Stimulated activated CD4-positive, alpha-beta T cell treated with anti-CD3 and anti-CD28 coated beads, Interleukin-15, amount 100 ng/mL, for 48 hours (primary cell): ENCODE data around the gene OSBPL5.
A peak's percentile ranks its signal among the peaks of the same experiment; 100 is the strongest.

Experiments used
- DNase-seq, 2 donors: peaks; one replicate each; pipeline ENCODE4 v3.0.0-alpha.2; 2020; ENCODE audit warnings: low read depth in 2 of 2

Gene OSBPL5

GRCh38 chr11:3165152-3165705 is at the start of gene OSBPL5:
Gene OSBPL5, minus strand, starts transcription at chr11:3165310. Its CDS starts 36,162 bp downstream, at chr11:3129148.
- peak in 1 of 2 donors; percentile 45 for DNase-seq

- no peak for DNase-seq
Measured at GRCh38 chr11:3214420-3214699, 49.2 kb upstream of the OSBPL5 start.

- no peak for DNase-seq
Measured at GRCh38 chr11:3213659-3214419, 48.7 kb upstream of the OSBPL5 start.

- no peak for DNase-seq
Measured at GRCh38 chr11:3208272-3208671, 43.2 kb upstream of the OSBPL5 start.

- no peak for DNase-seq
Measured at GRCh38 chr11:3207526-3208189, 42.5 kb upstream of the OSBPL5 start.

GRCh38 chr11:3206922-3207204 is 41.8 kb upstream of the OSBPL5 start:
- DNase-seq, result no peak

GRCh38 chr11:3206156-3206921 is 41.2 kb upstream of the OSBPL5 start:
- DNase-seq, result no peak

- no peak for DNase-seq
Measured at GRCh38 chr11:3205261-3206155, 40.4 kb upstream of the OSBPL5 start.

GRCh38 chr11:3204141-3205015 is 39.3 kb upstream of the OSBPL5 start:
- DNase-seq, result no peak

GRCh38 chr11:3203221-3204043 is 38.3 kb upstream of the OSBPL5 start:
- DNase-seq, result no peak

- no peak for DNase-seq
Measured at GRCh38 chr11:3202759-3203158, 37.6 kb upstream of the OSBPL5 start.

- DNase-seq, result no peak
Measured at GRCh38 chr11:3202305-3202704, 37.2 kb upstream of the OSBPL5 start.

GRCh38 chr11:3201677-3202181 is 36.6 kb upstream of the OSBPL5 start:
- no peak for DNase-seq

- DNase-seq, result no peak
Measured at GRCh38 chr11:3201112-3201581, 36.0 kb upstream of the OSBPL5 start.

- DNase-seq, result no peak
Measured at GRCh38 chr11:3200388-3201111, 35.4 kb upstream of the OSBPL5 start.

GRCh38 chr11:3199537-3200295 is 34.6 kb upstream of the OSBPL5 start:
- no peak for DNase-seq

- no peak for DNase-seq
Measured at GRCh38 chr11:3198815-3199214, 33.7 kb upstream of the OSBPL5 start.
